ENCODE data around the gene ECE2.

The ECE2 gene

DNA sequence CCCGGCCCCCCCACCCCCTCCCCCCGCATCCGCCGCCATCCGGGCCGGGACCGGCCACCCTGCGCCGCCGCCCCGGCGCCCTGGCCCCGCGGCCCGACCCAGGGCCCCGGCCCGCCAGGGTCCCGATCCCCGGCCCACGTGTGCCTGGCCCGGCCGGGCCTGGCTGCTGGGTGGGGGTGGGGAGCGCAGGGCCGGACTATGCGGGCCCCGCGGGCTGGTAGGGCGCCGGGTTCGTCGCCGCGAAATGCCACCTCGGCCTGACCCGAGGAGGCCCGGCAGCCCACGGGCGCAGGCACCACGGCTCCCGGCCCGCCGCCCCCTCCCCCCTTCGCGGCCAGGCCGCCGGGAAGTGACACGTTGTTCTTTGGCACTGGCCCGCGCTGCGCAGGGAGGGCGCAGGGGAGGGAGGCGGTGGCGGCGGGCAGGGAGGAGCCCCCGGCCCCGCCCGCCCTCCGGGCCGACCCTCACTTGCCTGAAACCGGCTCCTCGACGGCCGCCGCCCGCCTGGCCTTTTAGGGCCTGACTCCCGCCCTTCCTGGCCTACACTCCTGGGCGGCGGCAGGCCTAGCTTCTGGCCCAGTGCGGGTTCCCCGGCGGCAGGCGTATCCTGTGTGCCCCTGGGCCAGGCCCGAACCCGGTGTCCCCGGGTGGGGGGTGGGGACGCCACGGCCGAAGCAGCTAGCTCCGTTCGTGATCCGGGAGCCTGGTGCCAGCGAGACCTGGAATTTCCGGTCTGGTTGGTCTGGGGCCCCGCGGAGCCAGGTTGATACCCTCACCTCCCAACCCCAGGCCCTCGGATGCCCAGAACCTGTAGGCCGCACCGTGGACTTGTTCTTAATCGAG, 39.1 kb downstream of the ECE2 start:
- peak in 1 of 2 donors; percentile 26 for DNase-seq (ENCODE audit: low read depth in 2 of 2)

- DNase-seq (ENCODE audit: low read depth in 2 of 2), result no peak
Observed at GRCh38 chr3:184315543-184315867, 39.7 kb downstream of the ECE2 start.

DNA sequence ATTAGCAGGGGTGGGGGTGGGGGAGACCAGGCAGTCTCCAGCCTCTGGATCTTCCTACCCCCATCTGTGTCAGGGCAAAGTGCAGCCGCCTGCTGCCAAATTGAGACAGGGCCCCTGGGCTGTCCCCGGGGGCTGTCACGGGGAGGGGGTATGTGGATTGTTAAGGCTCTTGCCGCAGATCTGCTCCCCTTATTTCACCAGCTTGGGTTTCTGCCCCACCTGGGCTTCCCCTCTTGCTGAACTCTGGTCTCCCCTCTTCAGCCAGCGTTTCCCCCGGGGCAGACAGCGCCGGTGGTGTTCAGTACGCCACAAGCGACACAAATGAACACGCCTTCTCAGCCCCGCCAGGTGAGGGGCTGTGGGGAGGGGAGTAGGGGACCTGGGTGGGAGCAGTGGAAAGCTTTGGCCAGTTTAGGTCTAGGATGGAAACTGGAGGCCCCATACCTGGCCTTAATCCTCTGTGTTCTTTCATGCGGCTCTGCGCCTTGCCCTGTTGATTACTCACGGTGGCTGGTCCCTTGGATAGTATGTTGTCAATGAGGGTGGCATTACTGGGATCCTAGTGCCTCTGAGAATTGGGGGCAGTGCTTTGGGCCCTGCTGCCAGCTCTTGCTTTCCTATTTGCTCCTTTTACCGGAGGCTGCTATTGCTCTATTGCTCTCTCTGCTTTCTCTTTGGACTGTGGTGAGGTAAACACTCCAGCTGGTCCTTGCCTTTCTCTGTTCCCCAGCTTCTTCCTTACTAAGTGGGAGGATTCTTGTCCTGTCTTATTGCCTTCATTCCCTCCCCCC, 40.2 kb downstream of the ECE2 start:
- DNase-seq (ENCODE audit: low read depth in 2 of 2), result no peak

DNA sequence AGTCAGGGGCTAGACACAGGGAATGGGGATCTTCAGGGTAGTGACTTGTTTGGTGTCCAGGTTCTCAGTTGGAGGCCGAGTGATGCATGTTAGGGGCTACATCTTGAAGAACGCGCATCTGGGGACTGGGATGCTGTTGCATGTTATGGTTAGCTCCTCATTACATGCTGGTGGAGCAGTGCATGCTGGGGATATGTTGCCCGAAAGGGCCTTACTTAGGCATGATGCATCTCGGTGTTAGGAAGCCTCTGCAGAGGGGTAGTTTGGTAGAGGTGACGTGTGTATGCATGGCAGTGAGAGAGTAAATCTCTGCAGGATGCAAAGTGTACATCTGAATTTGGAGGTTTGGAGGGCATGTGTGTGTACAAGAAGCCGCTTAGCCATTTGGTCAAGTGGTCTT, 41.0 kb downstream of the ECE2 start:
- DNase-seq (ENCODE audit: low read depth in 2 of 2), result no peak

GRCh38 chr3:184317201-184317600, 41.4 kb downstream of the ECE2 start:
- DNase-seq (ENCODE audit: low read depth in 2 of 2), result no peak

DNA sequence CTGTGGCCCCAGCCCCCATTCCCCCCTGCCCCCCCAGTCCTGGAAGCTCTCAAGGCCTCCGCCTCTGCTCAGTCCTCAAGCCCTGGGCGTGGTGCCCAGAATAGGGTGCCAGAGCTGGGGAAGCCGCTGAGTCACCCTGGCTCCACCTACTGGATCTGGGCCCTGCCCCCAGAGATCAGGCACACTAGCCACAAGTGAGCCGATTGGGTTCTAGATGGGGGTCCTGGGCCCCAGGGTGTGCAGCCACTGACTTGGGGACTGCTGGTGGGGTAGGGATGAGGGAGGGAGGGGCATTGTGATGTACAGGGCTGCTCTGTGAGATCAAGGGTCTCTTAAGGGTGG, 44.3 kb downstream of the ECE2 start:
- peak in 1 of 2 donors; percentile 36 for DNase-seq (ENCODE audit: low read depth in 2 of 2)

- no peak for DNase-seq (ENCODE audit: low read depth in 2 of 2)
Observed at GRCh38 chr3:184321666-184322065, 45.8 kb downstream of the ECE2 start.

DNA sequence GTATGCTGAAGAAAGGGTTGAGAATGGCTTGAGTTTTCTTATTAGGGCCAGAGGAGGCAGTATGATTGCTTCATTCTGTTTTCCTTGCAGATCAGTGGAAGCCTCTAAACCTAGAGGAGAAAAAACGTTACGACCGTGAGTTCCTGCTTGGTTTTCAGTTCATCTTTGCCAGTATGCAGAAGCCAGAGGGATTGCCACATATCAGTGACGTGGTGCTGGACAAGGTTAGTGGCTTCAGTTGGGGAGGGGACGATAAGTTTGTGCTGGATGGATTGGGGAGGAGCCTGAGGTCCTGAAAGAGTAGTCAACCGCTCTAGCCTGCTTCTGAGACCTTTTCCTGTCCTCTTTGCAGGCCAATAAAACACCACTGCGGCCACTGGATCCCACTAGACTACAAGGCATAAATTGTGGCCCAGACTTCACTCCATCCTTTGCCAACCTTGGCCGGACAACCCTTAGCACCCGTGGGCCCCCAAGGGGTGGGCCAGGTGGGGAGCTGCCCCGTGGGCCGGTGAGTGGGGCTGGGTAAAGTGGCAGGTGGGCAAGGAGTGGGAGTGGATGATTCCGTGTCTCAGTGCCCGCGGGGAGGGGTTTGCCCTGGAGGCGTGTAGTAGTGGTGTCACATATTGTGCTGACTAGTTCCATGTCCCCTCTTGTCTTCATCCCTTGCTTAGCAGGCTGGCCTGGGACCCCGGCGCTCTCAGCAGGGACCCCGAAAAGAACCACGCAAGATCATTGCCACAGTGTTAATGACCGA, 47.1 kb downstream of the ECE2 start:
- no peak for DNase-seq (ENCODE audit: low read depth in 2 of 2)

DNA sequence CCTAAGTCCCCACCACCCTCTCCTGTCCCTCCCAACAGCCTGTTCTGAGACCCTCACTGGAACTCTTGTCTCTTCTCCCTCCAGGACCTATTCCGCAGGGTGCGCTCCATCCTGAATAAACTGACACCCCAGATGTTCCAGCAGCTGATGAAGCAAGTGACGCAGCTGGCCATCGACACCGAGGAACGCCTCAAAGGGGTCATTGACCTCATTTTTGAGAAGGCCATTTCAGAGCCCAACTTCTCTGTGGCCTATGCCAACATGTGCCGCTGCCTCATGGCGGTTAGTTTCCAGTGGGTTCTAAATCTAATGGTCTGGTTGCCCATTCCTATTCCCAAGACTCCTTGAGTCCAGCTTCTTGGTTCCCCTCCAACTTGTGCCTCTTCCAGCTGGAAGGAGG, 47.9 kb downstream of the ECE2 start:
- DNase-seq (ENCODE audit: low read depth in 2 of 2), result no peak

- DNase-seq (ENCODE audit: low read depth in 2 of 2), result no peak
Observed at GRCh38 chr3:184325269-184325668, 49.4 kb downstream of the ECE2 start.

DNA sequence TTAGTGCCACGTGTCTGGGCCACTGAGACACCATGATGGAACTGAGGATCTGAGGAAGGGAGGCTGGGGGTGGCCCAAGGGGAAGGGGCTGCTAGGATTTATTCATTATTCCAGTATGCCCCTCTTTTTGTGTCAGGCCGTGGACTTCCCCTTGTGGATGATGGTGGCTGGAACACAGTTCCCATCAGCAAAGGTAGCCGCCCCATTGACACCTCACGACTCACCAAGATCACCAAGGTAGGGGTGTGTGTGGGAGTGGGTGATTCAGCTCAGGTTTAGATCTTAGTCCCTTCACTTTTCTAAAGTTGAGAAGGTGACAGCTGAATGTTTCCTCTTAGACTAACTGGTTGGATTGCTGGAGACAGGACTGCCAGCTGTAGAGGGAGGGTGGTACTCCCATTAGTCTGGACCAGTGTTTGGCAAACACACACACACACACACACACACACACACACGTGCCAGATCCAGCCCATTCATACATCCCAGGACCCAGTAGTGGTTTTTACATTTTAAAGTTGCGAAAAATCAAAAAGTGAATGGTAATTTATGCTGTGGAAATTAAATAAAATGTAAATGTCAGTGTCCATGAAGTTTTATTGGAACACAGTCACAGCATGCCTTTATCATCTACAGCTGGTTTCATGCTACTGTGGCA, 50.0 kb downstream of the ECE2 start:
- DNase-seq (ENCODE audit: low read depth in 2 of 2), result peak; percentile 38 to 47

- no peak for DNase-seq (ENCODE audit: low read depth in 2 of 2)
Observed at GRCh38 chr3:184327171-184327570, 51.3 kb downstream of the ECE2 start.

DNA sequence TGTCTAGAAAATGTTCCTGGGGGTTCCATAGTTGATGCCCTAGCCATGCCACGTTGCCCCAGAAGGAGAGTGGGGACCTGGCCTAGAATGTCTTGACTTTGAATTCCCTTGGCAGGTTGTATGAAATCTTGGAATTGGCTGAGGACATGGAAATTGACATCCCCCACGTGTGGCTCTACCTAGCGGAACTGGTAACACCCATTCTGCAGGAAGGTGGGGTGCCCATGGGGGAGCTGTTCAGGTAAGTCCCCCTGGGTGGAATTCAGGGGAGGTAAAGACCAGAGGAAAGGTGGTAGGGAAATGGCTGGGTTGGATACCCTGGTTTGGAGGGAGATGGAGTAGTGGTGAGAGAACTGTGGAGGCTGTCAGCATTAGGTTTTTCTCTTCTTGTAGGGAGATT, 52.7 kb downstream of the ECE2 start:
- DNase-seq (ENCODE audit: low read depth in 2 of 2), result no peak

DNA sequence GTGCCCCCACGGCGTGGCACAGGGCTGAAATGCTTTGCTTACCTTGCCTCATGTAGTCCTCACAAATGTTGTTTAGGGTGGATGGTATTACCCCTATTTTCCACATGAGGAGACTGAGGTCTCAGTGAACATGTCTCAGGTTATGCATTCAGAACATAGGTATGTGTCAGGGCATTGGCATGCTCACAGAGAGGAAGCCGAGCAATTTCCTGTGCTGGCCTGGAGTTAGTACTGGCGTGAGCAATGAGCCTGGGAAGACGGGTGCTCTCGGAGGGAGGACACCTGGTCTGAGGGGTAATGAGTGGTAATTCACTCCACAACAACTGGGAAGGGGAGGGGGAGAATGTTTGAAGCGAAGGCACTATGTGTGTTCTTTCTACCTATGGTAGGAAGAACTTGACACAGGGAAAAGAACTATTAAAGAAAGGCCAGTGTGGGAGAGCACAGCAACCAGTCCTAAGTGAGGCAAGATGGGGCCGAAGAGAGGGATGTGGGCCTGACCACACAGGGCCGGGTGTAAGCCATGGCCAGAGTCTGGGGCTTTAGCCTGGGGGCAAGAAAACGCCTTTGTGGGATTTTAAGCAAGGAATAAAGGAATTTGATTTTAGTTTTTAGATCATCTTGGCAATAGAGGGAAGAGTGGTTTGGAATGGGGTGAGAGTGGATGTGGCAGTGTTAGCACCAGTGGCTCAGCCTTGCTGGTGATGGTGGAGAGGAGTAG, 56.7 kb downstream of the ECE2 start:
- no peak for DNase-seq (ENCODE audit: low read depth in 2 of 2)

DNA sequence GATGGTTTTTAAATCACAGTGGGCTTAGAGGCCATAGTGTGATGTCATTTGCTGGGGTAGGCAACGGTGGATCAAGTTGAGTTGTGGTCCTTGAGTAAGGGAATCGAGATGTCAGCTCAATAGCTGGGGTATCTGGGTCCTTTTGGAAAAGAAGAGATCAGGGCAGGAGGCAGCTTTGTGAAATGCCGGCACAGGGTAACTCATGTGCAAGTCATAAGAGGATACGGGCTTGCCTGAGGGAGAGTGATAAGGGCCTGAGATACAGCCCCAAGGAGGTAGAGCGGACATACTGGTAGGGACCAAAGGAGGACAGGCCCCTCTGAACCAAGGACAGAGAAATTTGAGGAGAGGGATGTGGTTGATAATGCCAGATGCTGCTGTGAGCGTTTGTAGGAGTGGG, 57.4 kb downstream of the ECE2 start:
- DNase-seq (ENCODE audit: low read depth in 2 of 2), result no peak

GRCh38 chr3:184333700-184334099, 57.9 kb downstream of the ECE2 start:
- DNase-seq (ENCODE audit: low read depth in 2 of 2), result no peak

- DNase-seq (ENCODE audit: low read depth in 2 of 2), result peak in 1 of 2 donors; percentile 46
Observed at GRCh38 chr3:184334470-184335158, 58.8 kb downstream of the ECE2 start.

GRCh38 chr3:184335291-184335660, 59.5 kb downstream of the ECE2 start:
- no peak for DNase-seq (ENCODE audit: low read depth in 2 of 2)

DNA sequence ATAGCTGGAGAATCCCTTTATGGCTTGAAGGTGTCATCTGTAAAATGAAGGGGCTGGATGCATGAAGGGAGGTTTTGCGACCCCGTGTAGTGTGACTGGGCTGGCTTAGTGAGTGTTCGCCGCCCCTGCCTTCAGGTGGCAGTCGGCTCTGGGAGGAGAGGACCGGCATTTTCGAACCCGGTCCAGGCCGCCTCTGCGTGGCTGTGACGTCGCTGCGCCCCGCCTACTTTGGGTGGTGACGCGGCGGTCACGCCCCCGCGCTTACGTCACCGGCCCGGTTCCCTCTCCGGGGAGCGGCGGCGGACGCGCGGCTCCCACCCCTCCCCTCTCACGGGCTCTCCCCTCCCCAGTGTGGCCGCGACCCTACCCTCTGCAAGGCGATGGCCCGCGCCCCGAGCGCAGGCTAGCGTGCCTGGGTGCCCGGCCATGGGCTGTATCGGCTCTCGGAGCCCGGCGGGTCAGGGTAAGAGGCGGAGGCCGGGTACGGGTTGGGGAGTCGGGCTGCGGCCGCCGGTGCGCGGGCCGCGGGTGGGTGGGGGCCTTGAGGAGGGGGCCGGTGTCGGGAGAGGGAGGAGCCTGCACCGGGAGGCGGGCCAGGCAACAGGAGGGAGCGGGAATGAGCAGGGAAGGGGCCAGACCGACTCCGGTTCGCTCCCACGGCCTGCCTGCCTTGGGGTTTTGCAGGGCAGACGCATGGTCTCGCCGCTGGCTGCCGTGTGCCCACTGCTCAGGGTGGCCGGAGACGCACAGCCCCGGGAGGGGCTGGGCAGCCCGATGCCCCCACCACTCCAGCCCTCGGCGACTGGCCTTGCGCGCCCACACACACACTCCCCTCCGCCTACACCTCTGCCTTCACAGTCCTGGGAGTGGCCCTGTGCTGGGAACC, 60.1 kb downstream of the ECE2 start:
- peak; percentile 70 to 82 for DNase-seq (ENCODE audit: low read depth in 2 of 2)

Measured in stimulated activated CD4-positive, alpha-beta T cell treated with anti-CD3 and anti-CD28 coated beads, Interleukin-15, amount 100 ng/mL, for 48 hours (primary cell).